A549 (cell line): ENCODE results near the gene KMT2D. TPM values are rescaled to one million over a fixed set of nuclear protein-coding genes. Genes with fewer than 3 reads are reported as not detected.
"Not testable (repeated sequence)": the region's sequence is repeated elsewhere in the genome, so short reads cannot be mapped to it uniquely, and the experiment has no call there.

Experiments
- ATAC-seq, 2 experiments: fragments of 200-7000 bp in 1 of 2; fragments of >200 bp in 1 of 2; cut with Nextera tagmentation in 1 of 2; cut with Tn5 transposase in 1 of 2; 3 replicates each; pipeline versions ENCODE4 v1.8.0 to v1.9.1; 2018 to 2020; ENCODE audit warnings: mild to moderate bottlenecking in 1 of 2, moderate library complexity in 1 of 2
- CTCF ChIA-PET: fragments of 300-600 bp; sonication (Branson Sonifier 250); formaldehyde crosslinking; extraction: SDS; loops from one replicate; lab custom pipeline; 2021; ENCODE audit warnings: antibody characterized with exemption, inconsistent platforms; lab: Yijun Ruan, JAX
- POLR2A ChIA-PET: fragments of 350-600 bp; formaldehyde crosslinking; extraction: SDS; loops from one replicate; lab custom pipeline; 2021; ENCODE audit warnings: antibody characterized with exemption, inconsistent platforms; lab: Yijun Ruan, JAX
- DNase-seq, 2 experiments: peaks; one replicate each; pipeline versions ENCODE4 v3.0.0 to v3.0.0-alpha.2; 2011 to 2016; ENCODE audit warnings: low read depth in 1 of 2, low spot score in 1 of 2
- FAIRE-seq: peaks from 2 replicates; lab custom pipeline; 2011; peaks lifted over from hg19 to GRCh38; lab: Jason Lieb, UNC
- H3K27ac ChIP-seq, 2 experiments: fragments of >200 bp; sonication (Bioruptor Twin); formaldehyde crosslinking; 3 replicates each; pipeline ENCODE4 v1.5.1; 2016 to 2017
- H3K4me1 ChIP-seq: fragments of >200 bp; sonication (Bioruptor Twin); formaldehyde crosslinking; 3 replicates; pipeline ENCODE4 v1.6.1; 2016
- H3K4me2 ChIP-seq: fragments of >200 bp; sonication (Bioruptor Twin); formaldehyde crosslinking; 3 replicates; pipeline ENCODE4 v1.6.1; 2016
- H3K4me3 ChIP-seq: fragments of >200 bp; sonication (Bioruptor Twin); formaldehyde crosslinking; 3 replicates; pipeline ENCODE4 v1.5.1; 2016
- H3K9me3 ChIP-seq: fragments of >200 bp; sonication (Bioruptor Twin); formaldehyde crosslinking; 3 replicates; pipeline ENCODE4 v1.6.1; 2016
- BHLHE40 ChIP-seq: IDR thresholded peaks from 2 replicates; pipeline ENCODE4 v1.6.1; 2012; ENCODE audit warnings: low read depth, low read length, inconsistent platforms
- CBX2 ChIP-seq: fragments of 200-600 bp; sonication (generic); IDR thresholded peaks from 2 replicates; pipeline ENCODE4 v1.6.1; 2016; ENCODE audit warnings: low read depth, mild to moderate bottlenecking, borderline replicate concordance
- CHD2 ChIP-seq: fragments of 150-350 bp; IDR thresholded peaks from 2 replicates; pipeline ENCODE4 v1.6.1; 2014; ENCODE audit warnings: low read length; ENCODE audit not compliant: partially characterized antibody
- CHD4 ChIP-seq: fragments of 200-600 bp; sonication (generic); IDR thresholded peaks from 2 replicates; pipeline ENCODE4 v1.6.1; 2016; ENCODE audit warnings: antibody characterized with exemption, mild to moderate bottlenecking, borderline replicate concordance
- EHF ChIP-seq: fragments of 250-450 bp; sonication (Bioruptor Pico); IDR thresholded peaks from 2 replicates; pipeline ENCODE4 v1.5.0; 2020; ENCODE audit warnings: mild to moderate bottlenecking
- ELK1 ChIP-seq: fragments of 150-350 bp; IDR thresholded peaks from 2 replicates; pipeline ENCODE4 v1.6.1; 2014; ENCODE audit warnings: low read depth, mild to moderate bottlenecking, low read length
- ESRRA ChIP-seq: fragments of 150-350 bp; IDR thresholded peaks from 2 replicates; pipeline ENCODE4 v1.6.1; 2014; ENCODE audit warnings: mild to moderate bottlenecking, low read length, borderline replicate concordance
- GATA3 ChIP-seq: IDR thresholded peaks from 2 replicates; pipeline ENCODE4 v1.6.1; 2012; ENCODE audit warnings: borderline replicate concordance
- HOXA7 ChIP-seq: fragments of 250-450 bp; sonication (Bioruptor Pico); IDR thresholded peaks from 2 replicates; pipeline ENCODE4 v1.5.0; 2020; ENCODE audit warnings: mild to moderate bottlenecking, moderate library complexity
- JUNB ChIP-seq: fragments of >200 bp; sonication (Bioruptor Twin); formaldehyde crosslinking; IDR thresholded peaks from 2 replicates; pipeline ENCODE4 v1.6.1; 2016
- KDM1A ChIP-seq: fragments of 200-600 bp; sonication (generic); IDR thresholded peaks from 2 replicates; pipeline ENCODE4 v1.6.1; 2016; ENCODE audit warnings: low read depth, mild to moderate bottlenecking
- MYC ChIP-seq: IDR thresholded peaks from 2 replicates; pipeline ENCODE4 v1.6.1; 2012; ENCODE audit warnings: mild to moderate bottlenecking, inconsistent platforms, low read length, improper control_type of control experiment, borderline replicate concordance
- NFE2L2 ChIP-seq: fragments of 150-350 bp; conservative IDR thresholded peaks from 2 replicates; pipeline ENCODE4 v1.6.1; 2014; ENCODE audit warnings: low read length
- NPAS2 ChIP-seq: fragments of 250-450 bp; sonication (Bioruptor Pico); IDR thresholded peaks from 2 replicates; pipeline ENCODE4 v1.8.0; 2022; ENCODE audit warnings: mild to moderate bottlenecking, moderate library complexity, borderline replicate concordance
- RCOR1 ChIP-seq: fragments of 150-350 bp; IDR thresholded peaks from 2 replicates; pipeline ENCODE4 v1.6.1; 2014; ENCODE audit warnings: antibody characterized with exemption, low read length, low read depth
- RFX5 ChIP-seq: fragments of 450-650 bp; IDR thresholded peaks from 2 replicates; pipeline ENCODE4 v1.7.1; 2014; ENCODE audit warnings: antibody characterized with exemption, mild to moderate bottlenecking, moderate library complexity
- SMC3 ChIP-seq: fragments of >200 bp; sonication (Bioruptor Twin); formaldehyde crosslinking; IDR thresholded peaks from 3 replicates; pipeline ENCODE4 v1.6.1; 2018; ENCODE audit warnings: inconsistent platforms
- SREBF2 ChIP-seq: fragments of 450-650 bp; IDR thresholded peaks from 2 replicates; pipeline ENCODE4 v1.6.1; 2014; ENCODE audit warnings: mild to moderate bottlenecking, moderate library complexity
- ZFP36 ChIP-seq: fragments of 450-650 bp; IDR thresholded peaks from 2 replicates; pipeline ENCODE4 v1.6.1; 2014; ENCODE audit warnings: borderline replicate concordance; ENCODE audit not compliant: partially characterized antibody
- ZNF302 ChIP-seq: fragments of 250-450 bp; sonication (Bioruptor Pico); IDR thresholded peaks from 2 replicates; pipeline ENCODE4 v1.9.0; 2021; ENCODE audit warnings: inconsistent platforms, mild to moderate bottlenecking, moderate library complexity
- WGBS: methylation state at CpG from one replicate; pipeline ENCODE4 v1.1.6; 2017; ENCODE audit errors: missing lambda C conversion rate; 5-methylcytosine and 5-hydroxymethylcytosine counted together
- polyA plus RNA-seq, 4 experiments: library from polyadenylated mRNA; depleted of rRNA in 3 of 4; stranded (reverse); fragments of >200 nt; fragmentation: RNase III in 1 of 4; extraction: RNeasy Plus Mini Kit Qiagen cat#74134 plus additional on column Dnase treatment in 1 of 4; gene quantifications; 2 replicates in 3 of 4; 3 replicates in 1 of 4; pipeline ENCODE4 v1.2.3, GENCODE V29; 2011 to 2017
- TF ChIP-seq, protein P1 (sequence below): fragments of 450-650 bp; IDR thresholded peaks from 2 replicates; pipeline ENCODE4 v1.6.1; 2014; ENCODE audit warnings: antibody characterized with exemption
- TF ChIP-seq, protein P2 (sequence below): fragments of 200-600 bp; sonication (generic); IDR thresholded peaks from 2 replicates; pipeline ENCODE4 v1.6.1; 2016; ENCODE audit warnings: antibody characterized with exemption, mild to moderate bottlenecking, moderate library complexity

The KMT2D gene
- polyA plus RNA-seq, 2 of the 4 experiments (the other 2 are of a cell fraction) = 17.6 to 20.0 TPM

DNA sequence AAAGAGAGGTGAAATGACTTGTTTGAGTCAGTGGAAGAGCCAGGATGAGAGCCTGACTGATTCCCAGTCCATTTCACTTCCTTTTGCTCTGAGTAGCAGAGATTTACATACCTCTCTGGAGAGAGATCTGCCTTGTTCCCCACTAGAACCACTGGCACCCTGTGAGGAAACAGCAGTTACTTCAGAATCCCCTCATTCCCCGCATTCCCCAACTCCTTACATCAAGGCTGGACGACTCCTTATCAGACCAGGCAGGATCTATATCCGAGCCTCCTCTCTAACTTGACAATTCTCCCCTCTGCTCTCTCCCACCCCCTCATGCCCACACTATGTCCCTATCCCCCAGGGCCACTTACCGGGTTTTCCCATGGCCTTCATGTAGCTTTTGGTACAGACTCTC is 5.5 kb upstream of the KMT2D start:
- ChIA-PET CTCF (interaction anchor here (0.5 to 7.8 kb wide), 16 partner anchors 11 to 230 kb away, joined by 3 to 166 read pairs (median 4); partner anchors contain the start of gene DHH), POLR2A (no interaction called here)
- WGBS = 80% methylated on average over 4 of the region's 4 CpGs

GRCh38 chr12:49064767-49065152 is 4.2 kb upstream of the KMT2D start:
- no peaks in the 10 kb centered on the region for H3K9me3 ChIP-seq
- no peak for ATAC-seq
- no peak for FAIRE-seq
- H3K27ac ChIP-seq = no peak overlapping the region
- H3K4me3 ChIP-seq = no peak overlapping the region
- POLR2A ChIA-PET = interaction anchor here (1.0 kb wide), 1 partner anchor 67 kb away, joined by 5 read pairs; the partner anchor contains the start of gene TUBA1B
- DNase-seq = no peak
- no peak for TF ChIP-seq KDM1A
- TF ChIP-seq BHLHE40 = no peak
- CTCF ChIA-PET = interaction anchor here (0.6 to 7.8 kb wide), 43 partner anchors 8 to 277 kb away, joined by 3 to 166 read pairs (median 8); partner anchors contain the start of genes DHH, LMBR1L, TUBA1B and WNT1
- no peak overlapping the region for H3K4me2 ChIP-seq
- 80% methylated on average over 5 of the region's 5 CpGs for WGBS
- H3K4me1 ChIP-seq = peaks cover 9% of the 10 kb centered on the region; the same call in 2 of the 3 replicates

More for the DNA sequence above, 5.5 kb upstream of the KMT2D start:
- Histone ChIP-seq H3K9me3 (no peaks in the 10 kb centered on the region), H3K4me2 (no peak overlapping the region), H3K27ac (no peak overlapping the region), H3K4me3 (no peak overlapping the region), H3K4me1 (peaks cover 13% of the 10 kb centered on the region)
- FAIRE-seq (no peak), DNase-seq (no peak), ATAC-seq (no peak)
- TF ChIP-seq ZNF302 (CRISPR knock-in tag) (no peak), SMC3 (no peak), NPAS2 (CRISPR knock-in tag) (no peak), NFE2L2 (no peak), CHD4 (no peak), JUNB (no peak), ZFP36 (no peak), RFX5 (no peak), SREBF2 (no peak), HOXA7 (CRISPR knock-in tag) (no peak), MYC (no peak), GATA3 (no peak), RCOR1 (no peak), CBX2 (no peak), ESRRA (no peak), ELK1 (no peak), CHD2 (no peak), EHF (CRISPR knock-in tag) (no peak)
- TF ChIP-seq, protein P1, sequence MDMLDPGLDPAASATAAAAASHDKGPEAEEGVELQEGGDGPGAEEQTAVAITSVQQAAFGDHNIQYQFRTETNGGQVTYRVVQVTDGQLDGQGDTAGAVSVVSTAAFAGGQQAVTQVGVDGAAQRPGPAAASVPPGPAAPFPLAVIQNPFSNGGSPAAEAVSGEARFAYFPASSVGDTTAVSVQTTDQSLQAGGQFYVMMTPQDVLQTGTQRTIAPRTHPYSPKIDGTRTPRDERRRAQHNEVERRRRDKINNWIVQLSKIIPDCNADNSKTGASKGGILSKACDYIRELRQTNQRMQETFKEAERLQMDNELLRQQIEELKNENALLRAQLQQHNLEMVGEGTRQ = no peak
- TF ChIP-seq, protein P2, sequence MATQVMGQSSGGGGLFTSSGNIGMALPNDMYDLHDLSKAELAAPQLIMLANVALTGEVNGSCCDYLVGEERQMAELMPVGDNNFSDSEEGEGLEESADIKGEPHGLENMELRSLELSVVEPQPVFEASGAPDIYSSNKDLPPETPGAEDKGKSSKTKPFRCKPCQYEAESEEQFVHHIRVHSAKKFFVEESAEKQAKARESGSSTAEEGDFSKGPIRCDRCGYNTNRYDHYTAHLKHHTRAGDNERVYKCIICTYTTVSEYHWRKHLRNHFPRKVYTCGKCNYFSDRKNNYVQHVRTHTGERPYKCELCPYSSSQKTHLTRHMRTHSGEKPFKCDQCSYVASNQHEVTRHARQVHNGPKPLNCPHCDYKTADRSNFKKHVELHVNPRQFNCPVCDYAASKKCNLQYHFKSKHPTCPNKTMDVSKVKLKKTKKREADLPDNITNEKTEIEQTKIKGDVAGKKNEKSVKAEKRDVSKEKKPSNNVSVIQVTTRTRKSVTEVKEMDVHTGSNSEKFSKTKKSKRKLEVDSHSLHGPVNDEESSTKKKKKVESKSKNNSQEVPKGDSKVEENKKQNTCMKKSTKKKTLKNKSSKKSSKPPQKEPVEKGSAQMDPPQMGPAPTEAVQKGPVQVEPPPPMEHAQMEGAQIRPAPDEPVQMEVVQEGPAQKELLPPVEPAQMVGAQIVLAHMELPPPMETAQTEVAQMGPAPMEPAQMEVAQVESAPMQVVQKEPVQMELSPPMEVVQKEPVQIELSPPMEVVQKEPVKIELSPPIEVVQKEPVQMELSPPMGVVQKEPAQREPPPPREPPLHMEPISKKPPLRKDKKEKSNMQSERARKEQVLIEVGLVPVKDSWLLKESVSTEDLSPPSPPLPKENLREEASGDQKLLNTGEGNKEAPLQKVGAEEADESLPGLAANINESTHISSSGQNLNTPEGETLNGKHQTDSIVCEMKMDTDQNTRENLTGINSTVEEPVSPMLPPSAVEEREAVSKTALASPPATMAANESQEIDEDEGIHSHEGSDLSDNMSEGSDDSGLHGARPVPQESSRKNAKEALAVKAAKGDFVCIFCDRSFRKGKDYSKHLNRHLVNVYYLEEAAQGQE = no peak

- ATAC-seq, POLR2A ChIA-PET, FAIRE-seq, DNase-seq, H3K4me3 ChIP-seq, H3K9me3 ChIP-seq: not testable (repeated sequence)
- H3K27ac ChIP-seq = peak overlapping the region in 1 of 2 experiments; percentile 99; a peak in 2 of 6 replicates
- H3K4me2 ChIP-seq = peak overlapping the region; percentile 96
- 92% methylated on average over 17 of the region's 17 CpGs for WGBS
- peaks cover 22% of the 10 kb centered on the region for H3K4me1 ChIP-seq
- CTCF ChIA-PET = interaction anchor here (2.0 to 7.8 kb wide), 6 partner anchors 10 to 69 kb away, joined by 6 to 166 read pairs (median 54); partner anchors contain the start of genes DHH and TUBA1B
These were observed 1.3 kb upstream of the KMT2D start for GRCh38 chr12:49061916-49062315.
